Effector memory CD4-positive, alpha-beta T cell (primary cell): ENCODE results near the gene ABCA4.

Experiments
- DNase-seq, 3 donors: peaks; one replicate each; pipeline ENCODE4 v3.0.0-alpha.2; 2020
- H3K27ac ChIP-seq: 2 replicates; pipeline ENCODE4 v1.7.0; 2013; ENCODE audit warnings: mild to moderate bottlenecking, low read length, moderate library complexity; ENCODE audit not compliant: insufficient read depth, poor library complexity, severe bottlenecking
- H3K27me3 ChIP-seq: replicated peaks from 2 replicates; pipeline ENCODE4 v1.7.0; 2013; ENCODE audit warnings: mild to moderate bottlenecking, low read length; ENCODE audit not compliant: insufficient read depth, control insufficient read depth, poor library complexity, severe bottlenecking
- H3K36me3 ChIP-seq: 2 replicates; pipeline ENCODE4 v1.7.0; 2013; ENCODE audit warnings: mild to moderate bottlenecking, low read length, moderate library complexity; ENCODE audit not compliant: control insufficient read depth, insufficient read depth
- H3K4me1 ChIP-seq: 2 replicates; pipeline ENCODE4 v1.7.0; 2013; ENCODE audit warnings: low read length, mild to moderate bottlenecking; ENCODE audit not compliant: control insufficient read depth, insufficient read depth, poor library complexity, severe bottlenecking
- H3K4me3 ChIP-seq: 2 replicates; pipeline ENCODE4 v1.7.0; 2013; ENCODE audit warnings: low read length, low read depth, mild to moderate bottlenecking; ENCODE audit not compliant: insufficient read depth, poor library complexity, severe bottlenecking
- H3K9me3 ChIP-seq: 2 replicates; pipeline ENCODE4 v1.7.0; 2013; ENCODE audit warnings: mild to moderate bottlenecking, low read length, moderate library complexity; ENCODE audit not compliant: control insufficient read depth

The ABCA4 gene

GRCh38 chr1:94031591-94031990, 89.4 kb downstream of the ABCA4 start:
- Histone ChIP-seq H3K36me3 (no peaks in the 10 kb centered on the region), H3K27ac (no peak overlapping the region), H3K4me3 (no peak overlapping the region), H3K27me3 (no peaks in the 10 kb centered on the region), H3K9me3 (no peaks in the 10 kb centered on the region), H3K4me1 (no peaks in the 10 kb centered on the region)
- no peak for DNase-seq

- DNase-seq = no peak
- Histone ChIP-seq H3K27me3 (no peaks in the 10 kb centered on the region), H3K4me1 (no peaks in the 10 kb centered on the region), H3K4me3 (no peak overlapping the region), H3K36me3 (no peaks in the 10 kb centered on the region), H3K27ac (no peak overlapping the region), H3K9me3 (no peaks in the 10 kb centered on the region)
These were observed 89.8 kb downstream of the ABCA4 start for GRCh38 chr1:94031154-94031553.

GRCh38 chr1:94029130-94029993, 91.6 kb downstream of the ABCA4 start:
- no peaks in the 10 kb centered on the region for H3K4me1 ChIP-seq
- H3K27ac ChIP-seq = no peak overlapping the region
- no peak for DNase-seq
- no peaks in the 10 kb centered on the region for H3K9me3 ChIP-seq
- no peaks in the 10 kb centered on the region for H3K36me3 ChIP-seq
- H3K4me3 ChIP-seq = no peak overlapping the region
- H3K27me3 ChIP-seq = no peaks in the 10 kb centered on the region

GRCh38 chr1:94027721-94028515, 93.0 kb downstream of the ABCA4 start:
- no peak for DNase-seq
- Histone ChIP-seq H3K27ac (no peak overlapping the region), H3K27me3 (no peaks in the 10 kb centered on the region)

GRCh38 chr1:94026619-94027380, 94.1 kb downstream of the ABCA4 start:
- no peak overlapping the region for H3K27ac ChIP-seq
- H3K4me3 ChIP-seq = no peak overlapping the region
- no peaks in the 10 kb centered on the region for H3K9me3 ChIP-seq
- H3K27me3 ChIP-seq = no peaks in the 10 kb centered on the region
- no peaks in the 10 kb centered on the region for H3K4me1 ChIP-seq
- no peaks in the 10 kb centered on the region for H3K36me3 ChIP-seq
- DNase-seq = no peak

More at GRCh38 chr1:94027721-94028515, 93.0 kb downstream of the ABCA4 start:
- Histone ChIP-seq H3K9me3 (no peaks in the 10 kb centered on the region), H3K4me1 (no peaks in the 10 kb centered on the region), H3K36me3 (no peaks in the 10 kb centered on the region), H3K4me3 (no peak overlapping the region)

GRCh38 chr1:94025383-94026340, 95.3 kb downstream of the ABCA4 start:
- no peaks in the 10 kb centered on the region for H3K9me3 ChIP-seq
- H3K27ac ChIP-seq = no peak overlapping the region
- H3K27me3 ChIP-seq = no peaks in the 10 kb centered on the region
- no peak for DNase-seq
- H3K36me3 ChIP-seq = no peaks in the 10 kb centered on the region
- H3K4me1 ChIP-seq = no peaks in the 10 kb centered on the region
- H3K4me3 ChIP-seq = no peak overlapping the region

- Histone ChIP-seq H3K36me3 (no peaks in the 10 kb centered on the region), H3K9me3 (no peaks in the 10 kb centered on the region), H3K27me3 (no peaks in the 10 kb centered on the region), H3K4me1 (no peaks in the 10 kb centered on the region), H3K27ac (no peak overlapping the region), H3K4me3 (no peak overlapping the region)
- DNase-seq = no peak
These were observed 96.7 kb downstream of the ABCA4 start for GRCh38 chr1:94024104-94024792.

GRCh38 chr1:94022471-94023189, 98.3 kb downstream of the ABCA4 start:
- no peaks in the 10 kb centered on the region for H3K27me3 ChIP-seq
- no peak overlapping the region for H3K4me3 ChIP-seq
- DNase-seq = no peak
- H3K9me3 ChIP-seq = no peaks in the 10 kb centered on the region
- H3K27ac ChIP-seq = no peak overlapping the region
- no peaks in the 10 kb centered on the region for H3K4me1 ChIP-seq
- H3K36me3 ChIP-seq = no peaks in the 10 kb centered on the region
